GM23248 (cell line): Measurements from ENCODE around the gene SMYD1.

Experiments used
- EZH2 ChIP-seq: fragments of 200-600 bp; sonication (generic); IDR thresholded peaks from 2 replicates; pipeline ENCODE4 v1.6.1; 2018; ENCODE audit warnings: antibody characterized with exemption, mild to moderate bottlenecking; ENCODE audit not compliant: insufficient read depth, poor library complexity, severe bottlenecking
- EZH2phosphoT487 ChIP-seq: fragments of 200-600 bp; sonication (generic); IDR thresholded peaks from 2 replicates; pipeline ENCODE4 v1.6.1; 2018; ENCODE audit warnings: antibody characterized with exemption, moderate library complexity, mild to moderate bottlenecking, low read depth; ENCODE audit not compliant: insufficient read depth

DNA sequence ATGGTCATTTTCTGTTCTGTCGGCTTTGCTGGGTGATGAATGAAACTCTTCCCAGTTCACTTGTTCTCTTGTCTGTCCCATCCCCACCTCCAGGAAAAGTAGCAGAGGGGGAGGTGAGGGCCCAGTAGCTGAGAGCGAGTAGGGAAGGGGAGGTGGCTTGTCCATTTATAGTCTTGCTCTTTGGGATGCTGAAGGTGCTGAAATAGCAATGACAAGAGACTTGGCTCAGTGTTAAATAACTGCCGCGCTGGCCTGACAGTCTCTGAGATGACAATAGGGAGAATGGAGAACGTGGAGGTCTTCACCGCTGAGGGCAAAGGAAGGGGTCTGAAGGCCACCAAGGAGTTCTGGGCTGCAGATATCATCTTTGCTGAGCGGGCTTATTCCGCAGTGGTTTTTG, at the start of gene SMYD1:
- TF ChIP-seq EZH2 (no peak), EZH2phosphoT487 (no peak)
